SIG-M5 (cell line): ENCODE measurements around the gene SEMA7A.
A peak's percentile ranks its signal among the peaks of the same experiment; 100 is the strongest.
"Not testable (repeated sequence)": the region's sequence is repeated elsewhere in the genome, so short reads cannot be mapped to it uniquely, and the experiment has no call there.

Experiments used
- DNase-seq: peaks from one replicate; lab custom pipeline; 2025; lab: John Stamatoyannopoulos, UW

The SEMA7A gene

DNA sequence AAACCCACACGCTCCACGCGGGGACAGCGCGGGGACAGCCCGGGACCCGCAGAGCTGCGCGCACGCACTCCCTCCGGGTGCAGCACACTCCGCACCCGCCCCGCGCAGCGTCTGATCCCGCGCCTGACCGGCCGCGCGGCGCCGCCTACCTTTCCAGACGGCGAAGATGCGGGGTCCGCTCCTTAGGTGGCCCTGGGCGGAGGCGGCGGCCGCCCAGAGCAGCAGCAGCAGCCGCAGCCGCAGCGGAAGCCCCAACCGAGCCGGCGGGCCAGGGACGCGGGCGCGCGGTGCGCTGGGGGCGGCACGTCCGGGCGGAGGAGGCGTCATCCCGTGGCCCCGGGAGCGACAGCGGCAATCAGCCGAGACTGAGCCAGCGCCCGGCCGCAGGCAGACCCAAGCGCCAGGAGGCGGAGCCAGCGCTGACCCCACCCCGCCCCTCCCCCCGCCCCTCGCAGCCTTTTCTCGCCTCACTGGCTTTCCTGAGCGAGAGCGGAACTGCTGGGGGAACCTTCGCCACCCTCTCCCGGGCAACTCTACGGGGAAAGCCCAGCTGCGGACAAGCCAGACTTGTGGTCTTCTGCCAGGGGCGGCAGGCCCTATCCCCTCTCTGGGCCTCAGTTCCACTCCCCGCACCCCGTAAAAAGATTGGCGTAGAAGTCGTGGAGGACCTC, at the start of gene SEMA7A:
TSS of gene SEMA7A (minus strand) at position 367 of the 671 bp plus-strand sequence. CDS start at position 327, 40 bp downstream.
- no peak for DNase-seq

GRCh38 chr15:74482661-74483060, 48.9 kb upstream of the SEMA7A start:
- no peak for DNase-seq

DNA sequence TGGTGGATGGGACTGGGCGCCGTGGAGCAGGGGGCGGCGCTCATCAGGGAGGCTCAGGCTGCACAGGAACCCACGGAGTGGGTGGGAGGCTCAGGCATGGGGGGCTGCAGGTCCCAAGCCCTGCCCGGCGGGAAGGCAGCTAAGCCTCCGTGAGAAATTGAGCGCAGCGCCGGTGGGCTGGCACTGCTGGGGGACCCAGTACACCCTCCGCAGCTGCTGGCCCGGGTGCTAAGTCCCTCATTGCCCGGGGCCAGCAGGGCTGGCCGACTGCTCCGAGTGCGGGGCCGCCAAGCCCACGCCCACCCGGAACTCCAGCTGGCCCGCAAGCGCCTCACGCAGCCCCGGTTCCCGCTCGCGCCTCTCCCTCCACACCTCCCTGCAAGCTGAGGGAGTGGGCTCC, 46.6 kb upstream of the SEMA7A start:
- DNase-seq: not testable (repeated sequence)

GRCh38 chr15:74471621-74472020, 37.9 kb upstream of the SEMA7A start:
- not testable (repeated sequence) for DNase-seq

DNA sequence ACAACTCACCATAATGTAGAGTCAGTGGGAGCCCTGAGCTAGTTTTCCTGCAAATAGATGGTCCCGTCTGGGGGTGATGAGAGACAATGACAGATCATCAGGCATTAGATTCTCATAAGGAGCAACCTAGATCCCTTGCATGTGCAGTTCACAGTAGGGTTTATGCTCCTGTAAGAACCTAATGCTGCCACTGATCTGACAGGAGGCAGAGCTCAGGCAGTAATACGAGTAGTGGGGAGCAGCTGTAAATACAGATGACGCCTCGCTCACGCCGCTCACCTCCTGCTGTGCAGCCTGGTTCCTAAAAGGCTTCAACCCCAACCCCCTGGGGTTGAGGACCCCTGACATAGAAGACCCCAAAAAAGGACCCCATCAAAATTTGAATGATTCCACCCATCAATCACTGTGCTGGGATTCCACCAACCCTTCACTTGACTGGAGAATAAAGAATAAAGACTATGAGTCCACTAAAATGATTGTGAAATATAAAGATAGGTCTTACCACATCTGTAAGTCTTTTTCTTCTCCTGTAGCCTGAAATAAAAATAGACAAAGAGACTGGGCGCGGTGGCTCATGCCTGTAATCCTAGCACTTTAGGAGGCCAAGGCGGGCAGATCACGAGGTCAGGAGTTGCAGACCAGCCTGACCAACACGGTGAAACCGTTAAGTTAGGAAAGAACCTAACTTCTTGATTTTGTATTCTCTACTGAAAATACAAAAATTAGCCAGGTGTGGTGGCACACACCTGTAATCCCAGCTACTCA, 37.1 kb upstream of the SEMA7A start:
- DNase-seq: no peak

DNA sequence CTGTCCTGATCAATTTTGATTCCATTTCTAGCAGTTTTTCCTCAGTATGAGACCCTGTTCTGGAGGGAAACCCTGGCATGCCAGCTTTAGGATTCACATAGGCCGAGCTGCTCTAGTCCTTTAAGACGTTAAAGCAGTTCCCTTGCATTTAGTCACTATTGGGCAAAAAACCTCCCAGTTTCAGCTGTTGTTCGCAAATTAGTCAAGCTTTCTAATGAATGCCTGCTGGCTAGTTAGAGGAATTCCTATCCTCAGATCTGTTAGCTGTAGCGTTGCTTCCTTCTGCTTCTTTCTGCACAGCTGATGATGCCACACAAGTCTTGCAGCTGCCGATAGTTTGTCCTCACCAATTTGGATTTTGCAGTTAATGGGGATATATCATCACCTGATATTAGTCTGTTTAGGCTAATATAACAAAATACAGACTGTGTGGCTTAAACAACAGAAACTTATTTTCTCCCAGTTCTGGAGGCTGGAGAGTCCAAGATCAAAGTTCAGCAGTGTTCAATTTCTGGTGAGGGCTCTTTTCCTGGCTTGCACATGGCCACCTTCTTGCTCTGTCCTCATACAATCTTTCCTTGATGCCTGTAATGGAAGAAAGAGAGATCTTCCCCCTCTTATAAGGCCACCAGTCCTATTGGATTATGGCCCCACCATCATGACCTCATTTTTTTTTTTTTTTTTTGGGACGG, 34.7 kb upstream of the SEMA7A start:
- DNase-seq: no peak

DNA sequence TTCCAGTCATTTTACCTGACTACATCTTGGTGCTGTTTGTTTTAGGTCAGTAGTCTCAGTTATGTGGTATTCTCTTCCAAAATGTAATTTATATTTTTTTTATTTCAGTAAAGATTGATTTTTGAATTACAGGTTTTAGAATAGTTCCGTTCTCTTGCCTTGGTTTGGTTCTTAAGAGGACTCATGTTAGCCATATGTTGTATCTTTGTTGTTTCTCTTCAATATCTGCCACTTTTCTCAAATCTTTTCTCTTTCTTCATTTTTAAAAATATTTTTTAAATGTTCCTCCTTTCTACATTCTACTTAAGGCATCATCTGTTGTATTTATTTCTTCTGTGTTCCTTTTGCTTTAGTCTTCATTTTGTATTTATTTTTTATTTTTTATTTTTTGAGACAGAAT, 32.8 kb upstream of the SEMA7A start:
- no peak for DNase-seq

- DNase-seq: no peak
These were observed 31.1 kb upstream of the SEMA7A start for GRCh38 chr15:74464897-74465296.

GRCh38 chr15:74464216-74464615, 30.5 kb upstream of the SEMA7A start:
- no peak for DNase-seq

GRCh38 chr15:74463634-74464033, 29.9 kb upstream of the SEMA7A start:
- DNase-seq: no peak

DNA sequence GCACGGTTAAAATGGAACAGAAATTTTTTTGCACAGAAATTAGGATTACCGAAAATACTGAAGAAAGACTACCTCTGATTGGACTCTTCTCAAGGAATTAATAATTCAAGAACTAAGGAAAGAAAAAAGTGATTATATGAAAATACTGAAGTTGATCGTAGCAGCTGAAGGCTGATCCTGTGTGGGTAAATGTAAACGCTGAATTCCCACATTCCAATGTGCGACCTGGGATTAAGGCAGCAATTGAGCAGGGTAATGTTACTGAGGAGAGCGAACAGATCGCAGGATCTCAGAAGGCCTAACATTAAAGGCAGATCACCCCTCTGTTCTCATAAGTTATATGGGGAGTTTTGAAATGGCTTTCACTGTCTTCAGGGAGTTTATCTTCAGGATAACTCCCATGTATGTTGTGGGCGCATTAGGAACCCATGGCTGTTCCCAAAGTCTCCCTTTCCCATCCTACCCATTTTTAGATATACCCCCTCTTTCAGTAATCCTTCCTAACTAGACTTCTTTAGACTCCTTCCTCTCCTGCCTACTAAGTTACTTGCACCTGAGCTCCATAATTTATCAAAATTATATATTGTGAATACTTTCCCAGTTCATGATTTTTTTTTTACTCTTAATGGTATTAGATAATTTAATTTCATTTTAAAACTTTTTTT, 28.2 kb upstream of the SEMA7A start:
- no peak for DNase-seq

DNA sequence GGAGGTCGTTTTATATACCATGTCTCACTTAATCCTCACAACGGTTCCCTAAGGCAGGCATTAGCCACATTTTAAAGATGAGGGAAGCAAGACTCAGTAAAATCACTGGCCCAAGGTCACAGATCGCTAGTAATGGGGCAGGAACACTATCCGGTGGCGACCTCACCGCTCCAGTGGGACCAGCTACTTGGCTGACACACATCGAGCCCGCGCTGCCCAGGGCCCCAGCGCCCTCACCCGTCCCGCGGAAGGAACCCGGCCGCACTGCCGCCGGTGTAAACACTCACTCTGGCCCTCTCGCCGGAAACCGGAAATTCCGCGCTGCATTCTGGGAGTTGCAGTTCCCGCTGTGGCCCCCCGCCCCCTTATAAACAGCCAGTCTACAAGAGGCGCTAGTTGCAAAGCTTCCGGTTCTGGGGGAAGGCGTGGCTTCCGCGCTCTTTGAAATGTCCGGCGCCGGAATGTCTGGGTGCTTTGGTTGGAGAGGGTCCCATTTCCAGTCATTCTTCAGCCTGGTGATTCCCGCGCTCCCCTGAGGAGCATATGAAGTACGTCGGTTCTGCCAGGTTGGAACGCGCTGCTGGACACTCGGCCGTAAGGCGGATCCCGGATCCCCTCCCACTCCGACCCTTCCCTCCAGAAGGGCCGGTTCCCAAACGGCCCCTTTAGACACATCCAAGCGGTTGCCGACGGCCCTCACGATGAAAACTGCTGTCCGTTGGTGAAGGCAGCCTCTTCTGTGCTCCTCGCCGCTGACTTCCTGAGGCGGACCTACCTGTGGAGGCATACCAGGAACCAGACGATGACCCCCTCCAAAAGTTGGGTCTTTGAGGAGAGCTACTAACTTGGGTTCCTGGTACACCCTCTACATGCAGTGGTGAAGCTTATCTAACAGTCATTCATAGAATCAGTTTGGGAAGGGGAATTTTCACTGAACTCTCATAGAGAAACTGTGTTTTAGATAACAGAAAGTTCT, 27.4 kb upstream of the SEMA7A start, which contains the start of gene UBL7:
TSS of gene UBL7 (minus strand) at position 290 of the 976 bp plus-strand sequence. CDS start 2,293 bp downstream, outside the sequence.
- DNase-seq: peak; percentile 42

GRCh38 chr15:74460298-74460697, 26.5 kb upstream of the SEMA7A start:
- no peak for DNase-seq

GRCh38 chr15:74459798-74460197, 26.0 kb upstream of the SEMA7A start:
- DNase-seq: not testable (repeated sequence)

DNA sequence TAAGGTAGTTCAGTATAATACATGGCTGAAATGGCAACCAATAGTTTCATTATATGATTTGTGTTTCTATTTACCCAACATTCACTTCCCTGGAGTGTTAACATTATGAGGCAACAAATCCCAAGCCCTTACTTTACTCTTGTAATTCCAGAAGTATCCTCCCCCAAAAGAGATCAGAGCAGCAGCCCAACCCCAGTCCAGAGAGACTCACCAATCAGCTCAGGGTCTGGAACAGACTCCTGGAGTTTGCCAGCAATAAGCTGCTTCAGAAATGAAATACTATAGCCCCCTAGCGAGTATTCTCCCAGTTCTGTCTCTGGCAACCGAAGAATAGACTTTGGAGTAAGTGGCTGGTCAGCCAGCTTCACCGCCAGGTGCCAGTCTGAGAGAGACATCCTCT, 24.7 kb upstream of the SEMA7A start:
- no peak for DNase-seq

DNA sequence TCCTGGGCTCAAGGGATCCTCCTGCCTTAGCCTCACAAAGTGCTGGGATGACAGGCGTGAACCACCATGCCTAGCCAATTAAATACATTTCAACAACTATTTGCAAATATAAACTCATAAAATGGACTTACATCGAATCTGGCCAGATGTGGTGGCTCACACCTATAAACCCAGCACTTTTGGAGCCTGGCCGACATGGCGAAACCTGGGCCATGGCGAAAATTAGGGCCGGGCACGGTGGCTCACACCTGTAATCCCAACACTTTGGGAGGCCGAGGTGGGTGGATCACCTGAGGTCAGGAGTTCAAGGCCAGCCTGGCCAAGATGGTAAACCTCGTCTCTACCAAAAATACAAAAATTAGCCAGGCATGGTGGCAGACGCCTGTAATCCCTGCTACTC, 23.3 kb upstream of the SEMA7A start:
- DNase-seq: not testable (repeated sequence)

GRCh38 chr15:74454764-74455500, 21.2 kb upstream of the SEMA7A start:
- no peak for DNase-seq

- no peak for DNase-seq
These were observed 20.4 kb upstream of the SEMA7A start for GRCh38 chr15:74453925-74454763.
